Neural cell (in vitro differentiated cells): ENCODE measurements around the gene TNS2. TPM values are rescaled to one million over a fixed set of nuclear protein-coding genes. Genes with fewer than 3 reads are reported as not detected.
A peak's percentile ranks its signal among the peaks of the same experiment; 100 is the strongest.

Experiments used
- H2AFZ ChIP-seq: fragments of 200-600, 300-800 bp; sonication (generic), shearing (Covaris generic); 2 replicates; pipeline ENCODE4 v1.6.0; 2014; ENCODE audit warnings: low read depth, mild to moderate bottlenecking, antibody characterized with exemption, low read length, moderate library complexity
- H3F3A ChIP-seq: fragments of 200-600 bp; shearing (Covaris generic); 2 replicates; pipeline ENCODE4 v1.6.1; 2016; ENCODE audit warnings: mild to moderate bottlenecking, moderate library complexity, mixed read lengths, antibody characterized with exemption, low read length; ENCODE audit not compliant: insufficient read depth, poor library complexity, severe bottlenecking
- H3K27ac ChIP-seq: fragments of 200-600, 300-800 bp; sonication (generic), shearing (Covaris generic); 2 replicates; pipeline ENCODE4 v1.5.1; 2014; ENCODE audit warnings: mild to moderate bottlenecking, low read length, moderate library complexity
- H3K27me3 ChIP-seq: fragments of 300-800, 200-600 bp; sonication (generic), shearing (Covaris generic); 2 replicates; pipeline ENCODE4 v1.6.0; 2014; ENCODE audit warnings: mild to moderate bottlenecking, low read depth, low read length, moderate library complexity; ENCODE audit not compliant: insufficient read depth
- H3K36me3 ChIP-seq: fragments of 300-800, 200-600 bp; sonication (generic), shearing (Covaris generic); 2 replicates; pipeline ENCODE4 v1.5.1; 2014; ENCODE audit warnings: mild to moderate bottlenecking, antibody characterized with exemption, low read length, moderate library complexity; ENCODE audit not compliant: insufficient read depth
- H3K4me2 ChIP-seq: fragments of 300-800, 200-600 bp; sonication (generic), shearing (Covaris generic); 2 replicates; pipeline ENCODE4 v1.6.0; 2014; ENCODE audit warnings: mild to moderate bottlenecking, low read length
- H3K4me3 ChIP-seq: fragments of 300-800, 200-600 bp; sonication (generic), shearing (Covaris generic); 2 replicates; pipeline ENCODE4 v1.5.1; 2014; ENCODE audit warnings: mild to moderate bottlenecking, low read length, moderate library complexity
- H3K79me2 ChIP-seq: fragments of 200-600 bp; shearing (Covaris generic); replicated peaks from 2 replicates; pipeline ENCODE4 v1.6.0; 2014; ENCODE audit warnings: mild to moderate bottlenecking, low read length, moderate library complexity; ENCODE audit not compliant: insufficient read depth
- H3K9ac ChIP-seq: fragments of 300-800, 200-600 bp; sonication (generic), shearing (Covaris generic); 2 replicates; pipeline ENCODE4 v1.6.1; 2016; ENCODE audit warnings: mild to moderate bottlenecking, low read length, mixed read lengths
- H3K9me2 ChIP-seq: fragments of 200-600 bp; shearing (Covaris generic); 2 replicates; pipeline ENCODE4 v1.6.1; 2016; ENCODE audit warnings: mild to moderate bottlenecking, low read length, mixed read lengths; ENCODE audit not compliant: insufficient read depth
- H3K9me3 ChIP-seq: fragments of 200-600, 300-800 bp; sonication (generic), shearing (Covaris generic); 2 replicates; pipeline ENCODE4 v1.6.1; 2016; ENCODE audit warnings: mild to moderate bottlenecking, mixed run types, low read length, moderate library complexity, mixed read lengths
- H4K20me1 ChIP-seq: fragments of 200-600 bp; shearing (Covaris generic); 2 replicates; pipeline ENCODE4 v1.6.1; 2016; ENCODE audit warnings: mild to moderate bottlenecking, mixed run types; ENCODE audit not compliant: insufficient read depth
- MXI1 ChIP-seq: fragments of 450-650 bp; conservative IDR thresholded peaks from 2 replicates; pipeline ENCODE4 v1.6.1; 2014; ENCODE audit warnings: antibody characterized with exemption, mild to moderate bottlenecking; ENCODE audit not compliant: poor library complexity, severe bottlenecking
- POLR2AphosphoS5 ChIP-seq: IDR thresholded peaks from 2 replicates; pipeline ENCODE4 v1.6.1; 2012
- RAD21 ChIP-seq: fragments of 450-650 bp; conservative IDR thresholded peaks from 2 replicates; pipeline ENCODE4 v1.6.1; 2014; ENCODE audit warnings: antibody characterized with exemption, mild to moderate bottlenecking, moderate library complexity
- SMC3 ChIP-seq: fragments of 450-650 bp; conservative IDR thresholded peaks from 2 replicates; pipeline ENCODE4 v1.6.1; 2014; ENCODE audit warnings: antibody characterized with exemption, mild to moderate bottlenecking, moderate library complexity; ENCODE audit not compliant: poor library complexity
- TAF1 ChIP-seq: IDR thresholded peaks from 2 replicates; pipeline ENCODE4 v1.6.1; 2012; ENCODE audit warnings: low read depth
- polyA plus RNA-seq: library from polyadenylated mRNA; depleted of rRNA; stranded (reverse); fragments of >200 nt; gene quantifications from 2 replicates; pipeline ENCODE4 v1.2.3, GENCODE V29; 2014
- TF ChIP-seq, protein P1 (sequence below): fragments of 450-650 bp; IDR thresholded peaks from 2 replicates; pipeline ENCODE4 v1.5.1; 2014; ENCODE audit warnings: antibody characterized with exemption, mild to moderate bottlenecking, moderate library complexity; ENCODE audit not compliant: poor library complexity, severe bottlenecking
- TF ChIP-seq, protein P2 (sequence below): IDR thresholded peaks from 2 replicates; pipeline ENCODE4 v1.6.1; 2012; ENCODE audit warnings: borderline replicate concordance

TNS2 gene
- polyA plus RNA-seq, 1 donor from 2014 or later: 4.2 TPM

DNA sequence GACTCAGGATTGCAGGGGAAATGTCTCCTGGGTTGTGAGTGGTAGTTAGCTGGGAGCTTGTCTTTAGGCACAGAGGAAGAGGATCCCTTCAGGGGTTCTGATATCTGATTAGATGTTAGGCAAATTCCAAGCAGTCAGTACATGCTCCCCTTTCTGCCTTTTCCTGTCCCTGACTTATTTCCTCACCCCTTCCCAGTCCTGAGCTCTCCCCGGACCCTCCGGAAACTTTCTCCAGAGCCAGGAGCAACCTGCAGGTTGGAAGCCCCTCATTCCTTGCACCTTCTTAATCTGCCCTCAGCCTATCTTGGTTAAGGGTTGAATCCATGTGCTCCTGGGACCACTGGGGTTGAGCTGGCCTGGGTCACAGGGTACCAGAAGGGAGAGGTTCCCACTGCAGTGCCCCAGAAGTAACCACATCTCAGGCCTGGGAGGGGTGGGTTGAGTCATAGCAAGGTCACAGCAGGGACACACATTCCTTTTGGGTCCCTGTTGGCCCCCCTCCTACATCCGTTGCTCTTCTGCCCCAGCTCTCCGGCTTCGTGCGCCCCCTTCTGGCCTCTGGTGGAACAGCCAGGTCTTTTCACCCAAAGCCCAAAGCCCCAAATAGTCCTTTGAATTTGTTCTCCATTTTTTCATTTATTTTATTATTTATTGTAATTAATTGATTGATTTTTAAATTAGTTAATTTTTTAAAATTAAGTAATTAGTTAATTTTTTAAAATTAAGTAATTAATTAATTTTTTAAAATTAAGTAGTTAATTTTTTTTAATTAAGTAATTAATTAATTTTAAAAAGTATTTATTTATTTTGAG, 49.4 kb downstream of the TNS2 start:
- no peak for TF ChIP-seq TAF1
- TF ChIP-seq, protein P1, sequence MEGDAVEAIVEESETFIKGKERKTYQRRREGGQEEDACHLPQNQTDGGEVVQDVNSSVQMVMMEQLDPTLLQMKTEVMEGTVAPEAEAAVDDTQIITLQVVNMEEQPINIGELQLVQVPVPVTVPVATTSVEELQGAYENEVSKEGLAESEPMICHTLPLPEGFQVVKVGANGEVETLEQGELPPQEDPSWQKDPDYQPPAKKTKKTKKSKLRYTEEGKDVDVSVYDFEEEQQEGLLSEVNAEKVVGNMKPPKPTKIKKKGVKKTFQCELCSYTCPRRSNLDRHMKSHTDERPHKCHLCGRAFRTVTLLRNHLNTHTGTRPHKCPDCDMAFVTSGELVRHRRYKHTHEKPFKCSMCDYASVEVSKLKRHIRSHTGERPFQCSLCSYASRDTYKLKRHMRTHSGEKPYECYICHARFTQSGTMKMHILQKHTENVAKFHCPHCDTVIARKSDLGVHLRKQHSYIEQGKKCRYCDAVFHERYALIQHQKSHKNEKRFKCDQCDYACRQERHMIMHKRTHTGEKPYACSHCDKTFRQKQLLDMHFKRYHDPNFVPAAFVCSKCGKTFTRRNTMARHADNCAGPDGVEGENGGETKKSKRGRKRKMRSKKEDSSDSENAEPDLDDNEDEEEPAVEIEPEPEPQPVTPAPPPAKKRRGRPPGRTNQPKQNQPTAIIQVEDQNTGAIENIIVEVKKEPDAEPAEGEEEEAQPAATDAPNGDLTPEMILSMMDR: peak; percentile 62
- peak; percentile 48 for TF ChIP-seq SMC3
- TF ChIP-seq RAD21: peak; percentile 37
- Histone ChIP-seq H3K9ac (no peak overlapping the region), H2AFZ (no peak overlapping the region), H4K20me1 (no peaks in the 10 kb centered on the region), H3K4me3 (no peak overlapping the region), H3K27me3 (peaks cover 38% of the 10 kb centered on the region), H3K36me3 (no peaks in the 10 kb centered on the region), H3K79me2 (no peaks in the 10 kb centered on the region), H3F3A (no peaks in the 10 kb centered on the region), H3K9me3 (no peaks in the 10 kb centered on the region), H3K4me2 (no peak overlapping the region), H3K27ac (no peak overlapping the region), H3K9me2 (no peaks in the 10 kb centered on the region)

DNA sequence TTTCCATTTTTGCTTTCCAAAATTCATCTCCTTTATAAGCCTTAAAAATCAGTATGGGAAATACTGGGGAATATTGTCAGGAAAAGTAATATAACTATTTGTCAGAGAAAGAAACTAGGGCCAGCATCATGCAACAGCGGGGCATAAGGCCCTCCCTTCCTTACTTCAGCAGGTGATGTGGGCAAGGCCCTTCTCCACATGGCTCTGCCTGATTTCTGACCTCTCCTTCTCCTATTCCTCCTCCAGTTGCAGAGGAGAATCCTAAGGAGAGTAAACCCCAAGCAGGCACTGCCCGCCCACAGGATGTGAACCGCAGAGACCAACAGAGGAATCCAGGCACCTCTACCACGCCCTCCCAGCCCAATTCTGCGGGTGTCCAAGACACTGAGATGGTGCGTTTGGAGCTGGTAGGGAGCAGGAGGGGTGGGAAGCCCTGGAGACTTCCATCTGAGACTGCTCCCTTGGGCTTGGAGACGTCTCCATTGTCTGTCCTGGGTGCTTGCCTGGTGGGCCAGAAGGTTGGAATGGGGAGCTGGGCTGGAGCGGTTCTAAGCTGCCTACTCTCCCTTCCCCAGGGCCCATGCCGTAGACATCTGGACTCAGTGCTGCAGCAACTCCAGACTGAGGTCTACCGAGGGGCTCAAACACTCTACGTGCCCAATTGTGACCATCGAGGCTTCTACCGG, 50.7 kb downstream of the TNS2 start:
- Histone ChIP-seq H2AFZ (no peak overlapping the region), H3K9me2 (no peaks in the 10 kb centered on the region), H3K4me2 (no peak overlapping the region), H3K36me3 (no peaks in the 10 kb centered on the region), H3K9ac (no peak overlapping the region), H3K27ac (no peak overlapping the region), H3K4me3 (no peak overlapping the region), H3K79me2 (no peaks in the 10 kb centered on the region), H3K9me3 (no peaks in the 10 kb centered on the region), H3F3A (no peaks in the 10 kb centered on the region), H4K20me1 (no peaks in the 10 kb centered on the region), H3K27me3 (peaks cover 38% of the 10 kb centered on the region)
- TF ChIP-seq, protein P2, sequence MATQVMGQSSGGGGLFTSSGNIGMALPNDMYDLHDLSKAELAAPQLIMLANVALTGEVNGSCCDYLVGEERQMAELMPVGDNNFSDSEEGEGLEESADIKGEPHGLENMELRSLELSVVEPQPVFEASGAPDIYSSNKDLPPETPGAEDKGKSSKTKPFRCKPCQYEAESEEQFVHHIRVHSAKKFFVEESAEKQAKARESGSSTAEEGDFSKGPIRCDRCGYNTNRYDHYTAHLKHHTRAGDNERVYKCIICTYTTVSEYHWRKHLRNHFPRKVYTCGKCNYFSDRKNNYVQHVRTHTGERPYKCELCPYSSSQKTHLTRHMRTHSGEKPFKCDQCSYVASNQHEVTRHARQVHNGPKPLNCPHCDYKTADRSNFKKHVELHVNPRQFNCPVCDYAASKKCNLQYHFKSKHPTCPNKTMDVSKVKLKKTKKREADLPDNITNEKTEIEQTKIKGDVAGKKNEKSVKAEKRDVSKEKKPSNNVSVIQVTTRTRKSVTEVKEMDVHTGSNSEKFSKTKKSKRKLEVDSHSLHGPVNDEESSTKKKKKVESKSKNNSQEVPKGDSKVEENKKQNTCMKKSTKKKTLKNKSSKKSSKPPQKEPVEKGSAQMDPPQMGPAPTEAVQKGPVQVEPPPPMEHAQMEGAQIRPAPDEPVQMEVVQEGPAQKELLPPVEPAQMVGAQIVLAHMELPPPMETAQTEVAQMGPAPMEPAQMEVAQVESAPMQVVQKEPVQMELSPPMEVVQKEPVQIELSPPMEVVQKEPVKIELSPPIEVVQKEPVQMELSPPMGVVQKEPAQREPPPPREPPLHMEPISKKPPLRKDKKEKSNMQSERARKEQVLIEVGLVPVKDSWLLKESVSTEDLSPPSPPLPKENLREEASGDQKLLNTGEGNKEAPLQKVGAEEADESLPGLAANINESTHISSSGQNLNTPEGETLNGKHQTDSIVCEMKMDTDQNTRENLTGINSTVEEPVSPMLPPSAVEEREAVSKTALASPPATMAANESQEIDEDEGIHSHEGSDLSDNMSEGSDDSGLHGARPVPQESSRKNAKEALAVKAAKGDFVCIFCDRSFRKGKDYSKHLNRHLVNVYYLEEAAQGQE: no peak
- no peak for TF ChIP-seq MXI1
- no peak for TF ChIP-seq RAD21
- no peak for TF ChIP-seq POLR2AphosphoS5
- no peak for TF ChIP-seq SMC3

DNA sequence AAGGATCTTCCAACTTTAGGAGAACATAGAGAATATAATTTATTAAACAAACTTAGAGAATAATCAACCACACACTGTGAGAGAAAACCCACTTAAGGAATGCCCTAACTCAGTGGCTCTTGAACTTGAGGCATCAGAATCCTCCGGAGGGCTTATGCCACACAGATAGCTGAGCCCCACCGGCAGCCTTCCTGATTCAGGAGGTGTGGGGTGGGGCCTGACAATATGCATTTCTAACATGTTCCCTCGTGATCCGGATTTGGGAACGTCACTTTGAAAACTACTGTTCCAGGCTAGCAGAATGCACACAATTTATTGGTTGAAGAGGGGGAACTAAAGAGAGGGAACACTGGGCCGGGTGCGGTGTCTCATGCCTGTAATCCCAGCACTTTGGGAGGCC, 51.4 kb downstream of the TNS2 start:
- Histone ChIP-seq H3K9ac (no peak overlapping the region), H3K27ac (no peak overlapping the region), H4K20me1 (no peaks in the 10 kb centered on the region), H3K4me3 (no peak overlapping the region), H3F3A (no peaks in the 10 kb centered on the region), H3K36me3 (no peaks in the 10 kb centered on the region), H3K4me2 (no peak overlapping the region), H3K79me2 (no peaks in the 10 kb centered on the region), H3K9me2 (no peaks in the 10 kb centered on the region), H2AFZ (no peak overlapping the region), H3K27me3 (peaks cover 32% of the 10 kb centered on the region), H3K9me3 (no peaks in the 10 kb centered on the region)
- TF ChIP-seq, protein P2: no peak
- TF ChIP-seq POLR2AphosphoS5 (no peak), MXI1 (no peak), TAF1 (no peak), SMC3 (no peak)
